HG02938 (cell line): Measurements from ENCODE around the gene METTL15.
A peak's percentile ranks its signal among the peaks of the same experiment; 100 is the strongest.
"Not testable (repeated sequence)": the region's sequence is repeated elsewhere in the genome, so short reads cannot be mapped to it uniquely, and the experiment has no call there.

ENCODE experiments used
- ATAC-seq: cut with Tn5 transposase; IDR thresholded peaks from one replicate; pipeline ENCODE4 v1.9.1; 2021; ENCODE audit warnings: mild to moderate bottlenecking, moderate library complexity; ENCODE audit not compliant: unreplicated experiment

The METTL15 gene

GRCh38 chr11:28107750-28108618 lies at the start of gene METTL15, which contains the start of gene KIF18A:
METTL15 (plus strand) TSS chr11:28108388; CDS start chr11:28113335, 4,947 bp downstream.
KIF18A (minus strand) TSS chr11:28108156; CDS start chr11:28097947, 10,209 bp downstream.
- peak; percentile 89 for ATAC-seq

- no peak for ATAC-seq
Measured at GRCh38 chr11:28071305-28071704, 36.9 kb upstream of the METTL15 start.

GRCh38 chr11:28072321-28072720 lies 35.9 kb upstream of the METTL15 start:
- ATAC-seq = no peak

GRCh38 chr11:28077521-28077920 lies 30.7 kb upstream of the METTL15 start:
- ATAC-seq = no peak

- no peak for ATAC-seq
Measured at GRCh38 chr11:28083118-28083517, 25.1 kb upstream of the METTL15 start.

GRCh38 chr11:28086569-28086968 lies 21.6 kb upstream of the METTL15 start:
- ATAC-seq = no peak

- not testable (repeated sequence) for ATAC-seq
Measured at GRCh38 chr11:28087192-28087591, 21.0 kb upstream of the METTL15 start.

GRCh38 chr11:28087693-28088092 lies 20.5 kb upstream of the METTL15 start:
- not testable (repeated sequence) for ATAC-seq

GRCh38 chr11:28089378-28089777 lies 18.8 kb upstream of the METTL15 start:
- ATAC-seq = no peak

GRCh38 chr11:28090052-28090749 lies 18.0 kb upstream of the METTL15 start:
- no peak for ATAC-seq

- no peak for ATAC-seq
Measured at GRCh38 chr11:28092786-28093185, 15.4 kb upstream of the METTL15 start.

GRCh38 chr11:28098257-28098656 lies 9.9 kb upstream of the METTL15 start:
- no peak for ATAC-seq

- ATAC-seq = no peak
Measured at GRCh38 chr11:28099715-28100114, 8.5 kb upstream of the METTL15 start.

- no peak for ATAC-seq
Measured at GRCh38 chr11:28100665-28101064, 7.5 kb upstream of the METTL15 start.

GRCh38 chr11:28102300-28102699 lies 5.9 kb upstream of the METTL15 start:
- ATAC-seq = not testable (repeated sequence)

- ATAC-seq = no peak
Measured at GRCh38 chr11:28104425-28104824, 3.8 kb upstream of the METTL15 start.

- no peak for ATAC-seq
Measured at GRCh38 chr11:28104984-28105383, 3.2 kb upstream of the METTL15 start.

- no peak for ATAC-seq
Measured at GRCh38 chr11:28105869-28106268, 2.3 kb upstream of the METTL15 start.

GRCh38 chr11:28106353-28107043 lies 1.7 kb upstream of the METTL15 start:
- ATAC-seq = no peak

GRCh38 chr11:28107191-28107749 lies 918 bp upstream of the METTL15 start:
- ATAC-seq = peak; percentile 1

- ATAC-seq = no peak
Measured at GRCh38 chr11:28108958-28109357, 770 bp downstream of the METTL15 start.
